H1 (cell line): ENCODE measurements around the gene PLXNB2.

ENCODE experiments used
- BCL11A ChIP-seq, 2 experiments: IDR thresholded peaks; one replicate each; pipeline ENCODE4 v1.6.1; 2011; ENCODE audit warnings: low read depth in 2 of 2, low read length in 2 of 2, mild to moderate bottlenecking in 2 of 2
- CEBPB ChIP-seq: IDR thresholded peaks from 2 replicates; pipeline ENCODE4 v1.6.1; 2012; ENCODE audit warnings: low read depth, low read length
- CTCF ChIP-seq, 3 experiments: IDR thresholded peaks; 1 replicate in 2 of 3; 2 replicates in 1 of 3; pipeline versions ENCODE4 v1.5.1 to v1.6.1; 2011; ENCODE audit warnings: low read length in 3 of 3, mild to moderate bottlenecking in 3 of 3, inconsistent platforms in 2 of 3, low read depth in 1 of 3, moderate library complexity in 1 of 3; ENCODE audit not compliant: insufficient read depth in 1 of 3; ENCODE audit errors: control extremely low read depth in 1 of 3
- RFX5 ChIP-seq: IDR thresholded peaks from 2 replicates; pipeline ENCODE4 v1.6.1; 2011; ENCODE audit warnings: low read depth, low read length, improper control_type of control experiment, borderline replicate concordance
- ZNF274 ChIP-seq: IDR thresholded peaks from 2 replicates; pipeline ENCODE4 v1.7.0; 2012; ENCODE audit warnings: low read length, borderline replicate concordance; ENCODE audit errors: extremely low read depth

DNA sequence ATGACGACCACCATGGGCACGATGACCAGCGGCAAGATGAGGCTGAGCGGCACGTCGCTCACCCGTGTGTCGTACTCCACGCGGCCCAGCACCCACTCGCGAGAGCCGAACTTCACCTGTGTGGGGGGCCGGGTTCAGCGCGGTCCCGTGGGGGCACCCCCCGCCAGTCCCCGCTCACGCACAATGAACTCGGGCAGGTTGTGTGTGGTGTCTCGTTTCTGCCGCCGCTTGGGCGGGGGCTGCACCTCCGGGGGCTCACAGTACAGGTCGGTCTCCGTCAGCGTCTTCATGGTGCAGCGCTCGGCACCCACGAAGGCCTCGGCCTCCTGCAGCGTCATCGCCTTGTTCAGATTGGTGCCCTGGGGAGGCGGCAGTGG is 26.1 kb downstream of the PLXNB2 start:
- no peak for TF ChIP-seq CTCF (IDR thresholded peaks at IDR 0.05; ENCODE audit: control extremely low read depth in 1 of 3, insufficient read depth in 1 of 3, low read depth in 1 of 3, low read length in 3 of 3)
- TF ChIP-seq BCL11A (IDR thresholded peaks at IDR 0.05; ENCODE audit: low read depth in 2 of 2, low read length in 2 of 2) = no peak
- TF ChIP-seq CEBPB = no peak
- no peak for TF ChIP-seq ZNF274
- no peak for TF ChIP-seq RFX5
